Superior temporal gyrus (tissue), 1 donor: ENCODE measurements around the gene MDM4.
A peak's percentile ranks its signal among the peaks of the same experiment; 100 is the strongest.

ENCODE experiments used
- DNase-seq: peaks from one replicate; pipeline ENCODE4 v3.0.0-alpha.2; 2016; ENCODE audit errors: extremely low spot score

Gene MDM4

DNA sequence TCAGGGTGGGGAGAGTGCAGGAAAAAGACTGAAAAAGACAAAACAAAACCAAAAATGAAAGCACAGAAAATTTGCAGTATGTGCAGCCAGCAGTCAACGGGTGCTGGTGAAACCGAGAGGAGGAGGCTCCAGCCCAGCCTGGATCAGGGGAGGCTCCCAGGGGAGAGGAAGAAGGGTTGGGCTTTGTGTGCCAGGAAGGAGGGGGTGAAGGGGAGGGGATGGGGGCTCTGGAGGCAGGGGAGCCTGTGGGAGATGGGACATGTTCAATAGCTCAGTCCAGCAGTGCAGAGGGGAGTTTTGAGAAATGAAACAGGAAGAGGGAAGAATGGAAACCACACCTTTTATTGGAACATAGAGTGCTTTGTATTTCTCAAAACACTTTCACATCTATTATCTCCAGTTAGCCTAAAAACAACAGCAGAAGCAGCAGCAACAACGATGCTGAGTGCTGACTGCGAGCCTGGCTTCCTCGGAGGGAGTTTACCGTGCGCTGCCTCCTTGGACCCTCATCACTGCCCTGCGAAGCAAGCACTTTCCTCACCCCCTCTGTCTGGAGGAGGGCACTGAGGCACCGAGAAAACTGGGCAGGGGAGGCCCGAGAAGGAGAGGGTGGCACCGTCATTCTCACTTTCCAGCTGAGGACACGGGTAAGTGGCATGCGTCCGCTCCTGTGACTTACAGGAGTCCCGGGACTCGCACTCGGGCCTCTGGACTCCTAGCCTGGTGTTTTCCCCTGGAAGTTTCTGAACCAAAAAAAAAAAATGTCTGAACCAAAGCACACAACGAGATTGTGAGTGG lies 62.9 kb downstream of the MDM4 start:
- no peak for DNase-seq

DNA sequence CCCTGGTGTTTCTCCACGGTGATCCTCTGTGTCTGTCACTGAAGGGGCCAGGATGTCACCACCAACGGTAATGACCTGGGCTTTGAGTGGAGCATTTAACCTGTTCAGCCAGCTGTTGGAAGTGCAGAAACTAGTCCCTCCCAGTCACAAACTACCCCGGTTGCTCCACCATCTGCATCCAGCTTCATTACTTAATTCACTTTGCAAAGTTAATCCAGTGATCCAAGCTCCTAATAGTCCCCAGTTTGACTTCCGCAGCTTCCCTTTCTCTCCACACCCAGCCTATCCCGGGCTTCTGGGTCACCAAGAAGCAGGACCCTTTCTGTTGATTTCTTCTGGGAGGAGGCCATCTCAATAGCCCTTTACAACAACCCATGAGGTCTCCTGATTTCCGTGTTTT lies 63.5 kb downstream of the MDM4 start:
- no peak for DNase-seq

DNA sequence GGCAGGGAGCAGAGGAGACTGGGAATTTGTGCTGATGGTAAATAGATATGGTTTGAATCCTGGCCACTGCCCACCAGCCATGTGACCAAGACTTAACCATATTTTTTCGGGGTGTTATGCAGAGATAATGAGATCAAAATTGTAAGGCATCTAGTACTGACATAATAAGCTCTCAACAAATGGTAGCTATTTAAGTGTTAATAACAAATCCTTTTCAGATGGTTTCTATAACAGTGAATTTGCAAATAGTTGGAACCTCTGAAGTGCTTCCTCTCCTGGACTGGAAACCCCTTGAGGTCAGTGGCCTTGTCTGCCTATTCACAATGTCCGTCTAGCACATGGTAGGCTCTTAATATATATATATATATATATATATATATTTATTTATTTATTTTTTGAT lies 64.7 kb downstream of the MDM4 start:
- no peak for DNase-seq

DNA sequence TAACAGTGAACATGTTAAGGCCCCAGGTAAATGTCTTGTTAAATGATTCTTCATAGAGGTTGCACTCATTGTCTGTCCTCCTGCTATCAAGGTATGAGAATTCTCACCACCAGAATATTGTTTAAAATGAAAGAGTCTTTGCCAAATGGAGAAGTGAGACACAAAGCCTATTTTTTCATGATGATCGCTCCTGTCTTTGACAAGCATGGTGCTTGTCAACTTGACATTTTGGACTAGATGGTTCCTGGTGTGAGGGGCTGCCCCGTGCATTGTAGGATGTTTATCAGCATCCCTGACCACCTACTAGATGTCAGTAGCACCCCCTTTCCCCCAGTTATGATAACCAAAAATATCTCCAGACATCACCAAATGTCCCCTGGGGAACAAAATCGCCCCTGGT lies 65.6 kb downstream of the MDM4 start:
- DNase-seq = no peak

DNA sequence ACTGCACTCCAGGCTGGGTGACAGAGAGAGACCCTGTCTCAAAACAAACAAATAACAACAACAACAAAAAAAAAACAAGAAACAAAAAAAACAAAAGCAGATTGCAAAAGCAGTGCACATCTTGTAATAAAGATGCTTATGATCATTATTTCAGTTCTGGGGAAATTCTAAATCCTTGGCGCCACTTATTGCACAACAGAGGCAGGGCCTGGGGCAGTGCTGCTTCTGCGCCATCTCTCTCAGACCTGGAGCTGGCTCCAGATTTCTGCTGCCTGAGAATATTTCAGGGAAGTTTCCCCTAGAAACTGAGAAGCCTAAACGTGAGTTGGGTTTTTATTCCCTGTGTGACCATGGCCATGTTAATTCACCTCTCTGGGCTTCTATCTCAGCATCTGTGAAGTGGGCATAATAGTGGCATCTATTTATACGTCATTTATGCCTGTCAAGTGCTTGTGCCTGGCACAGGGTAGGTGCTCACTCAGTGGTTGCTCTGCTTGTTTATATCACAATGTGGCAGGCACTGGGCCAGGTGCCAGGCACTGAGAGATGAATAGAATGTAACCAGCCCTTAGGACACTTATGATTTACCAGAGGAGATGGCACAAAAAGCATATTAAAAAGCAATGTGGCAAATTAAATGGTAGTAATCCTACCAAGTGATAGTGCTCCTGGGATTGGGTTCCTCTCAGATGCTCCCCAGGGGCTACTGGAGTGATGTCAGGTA lies 67.9 kb downstream of the MDM4 start:
- peak; percentile 53 for DNase-seq

DNA sequence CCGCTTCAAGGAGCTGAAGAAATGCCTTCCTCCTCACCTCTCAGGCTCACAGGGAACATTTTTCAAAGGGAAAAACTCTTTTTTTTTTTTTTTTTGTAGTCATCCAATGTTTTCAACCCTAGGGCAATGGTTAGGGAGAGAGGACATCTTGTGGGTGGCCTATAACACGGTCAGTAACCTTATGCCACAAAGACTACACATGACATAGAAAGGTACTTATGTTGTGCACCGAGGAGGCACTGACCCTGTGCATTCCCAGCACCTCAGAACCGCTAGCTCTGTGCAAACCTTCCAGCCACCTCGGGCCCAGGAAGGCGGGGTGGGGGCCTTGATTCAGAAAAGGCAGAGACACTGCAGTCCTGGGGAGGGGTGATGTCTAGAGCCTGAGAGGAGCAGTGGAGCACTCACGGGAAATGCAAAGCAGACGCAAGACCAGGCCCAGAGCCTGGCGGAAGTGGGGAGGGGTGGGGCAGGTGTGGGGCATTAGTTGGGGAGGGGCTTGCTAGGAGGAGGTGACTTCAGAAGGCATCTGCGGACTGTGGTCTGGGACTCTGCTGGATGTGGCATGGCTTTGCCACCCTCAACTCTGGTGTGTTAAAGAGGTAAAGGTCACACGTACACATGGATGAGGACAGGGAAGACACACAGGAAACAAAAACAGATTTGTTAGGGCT lies 68.6 kb downstream of the MDM4 start:
- DNase-seq = no peak

DNA sequence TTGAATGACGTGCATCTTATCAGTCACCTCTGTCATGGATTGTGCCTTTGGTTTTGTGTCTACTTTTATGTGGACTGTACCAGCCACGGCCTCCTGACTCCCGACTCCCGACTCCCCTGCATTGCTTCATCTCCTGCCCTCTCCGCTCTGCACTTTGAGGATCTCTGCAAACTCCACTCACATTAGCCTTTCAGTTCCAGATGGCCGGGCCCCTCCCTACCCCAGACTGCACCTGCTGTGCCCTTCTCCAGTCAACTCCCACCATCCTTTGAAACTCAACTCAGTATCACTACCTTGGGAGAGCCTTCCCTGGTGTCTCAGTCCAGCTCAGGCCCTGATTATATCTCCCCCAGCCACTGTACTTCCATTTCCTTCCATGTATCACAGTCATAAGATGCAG lies 71.4 kb downstream of the MDM4 start:
- no peak for DNase-seq

DNA sequence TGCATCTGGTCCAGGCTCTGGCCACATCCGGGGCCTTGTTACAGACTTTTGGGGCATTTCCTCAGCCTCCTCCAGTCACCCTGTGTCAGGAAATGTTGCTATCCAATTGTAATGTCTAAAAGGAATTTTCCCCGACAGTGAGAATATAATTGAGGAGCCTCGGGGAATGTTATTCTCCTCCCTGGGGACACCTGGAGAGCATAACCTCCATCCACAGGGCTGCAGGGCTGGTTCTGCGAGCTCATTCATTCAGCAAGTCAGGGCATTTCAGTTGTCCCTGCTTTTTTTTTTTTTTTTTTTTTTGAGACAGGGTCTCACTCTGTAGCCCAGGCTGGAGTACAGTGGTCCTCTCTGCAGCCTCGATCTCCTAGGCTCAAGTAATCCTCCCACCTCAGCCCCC lies 72.6 kb downstream of the MDM4 start:
- no peak for DNase-seq

DNA sequence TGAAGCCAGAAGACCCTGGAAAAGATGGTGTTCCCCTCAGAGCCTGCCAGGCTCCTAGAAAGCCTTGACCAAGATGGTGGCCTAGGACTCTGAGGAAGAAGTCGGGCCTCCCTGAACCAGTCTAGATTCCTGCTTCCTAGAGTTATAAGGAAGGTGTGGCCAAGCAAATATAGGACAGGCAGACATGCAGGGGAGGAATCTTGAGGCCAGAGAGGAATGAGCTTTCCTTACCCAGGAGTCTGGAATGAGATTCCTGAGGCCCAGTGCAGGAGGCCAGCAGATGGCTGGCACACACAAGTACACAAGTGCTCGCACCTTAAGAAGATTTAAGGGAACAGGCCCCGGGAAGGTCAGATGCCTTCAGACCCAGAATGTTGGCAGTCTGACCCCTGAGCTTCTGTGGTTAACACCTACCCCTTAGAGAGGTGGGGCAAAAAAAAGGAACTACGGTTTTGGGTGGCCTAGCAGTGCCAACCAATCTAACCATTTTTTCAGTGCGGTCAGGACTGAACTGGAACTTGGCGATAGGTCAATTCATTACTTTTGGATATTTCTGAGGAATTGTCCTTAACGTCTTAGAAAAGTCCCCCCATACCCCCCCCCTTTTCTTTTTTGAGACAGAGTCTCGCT lies 73.3 kb downstream of the MDM4 start:
- DNase-seq = no peak

DNA sequence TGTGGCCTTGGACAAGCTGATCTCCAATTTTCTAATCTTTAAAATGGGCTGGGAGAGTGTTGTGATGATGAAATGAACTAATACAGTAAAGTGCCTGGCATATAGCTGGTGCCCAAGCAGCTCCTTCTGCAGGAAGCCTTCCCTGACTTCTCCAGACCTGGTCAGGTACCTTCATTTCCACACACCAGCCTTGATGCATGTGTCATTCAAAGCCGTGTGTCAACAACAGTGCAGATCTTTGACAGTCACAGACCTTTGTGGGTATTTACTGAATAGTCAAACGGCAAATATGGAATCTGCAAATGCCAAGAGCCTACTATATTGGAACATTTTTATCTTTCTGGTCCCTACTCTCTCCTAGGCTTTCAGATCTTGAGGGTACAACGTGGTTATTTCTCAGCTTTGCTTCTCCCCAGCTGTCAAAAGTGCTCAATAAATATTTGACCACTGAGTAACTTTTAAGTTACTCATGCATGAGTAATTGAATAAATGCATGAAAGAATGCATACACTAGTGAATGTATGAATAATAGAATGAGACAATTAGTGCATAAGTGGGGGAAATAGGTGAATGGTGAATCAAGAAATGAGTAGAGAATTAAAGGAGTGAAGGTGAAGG lies 75.4 kb downstream of the MDM4 start:
- DNase-seq = no peak

DNA sequence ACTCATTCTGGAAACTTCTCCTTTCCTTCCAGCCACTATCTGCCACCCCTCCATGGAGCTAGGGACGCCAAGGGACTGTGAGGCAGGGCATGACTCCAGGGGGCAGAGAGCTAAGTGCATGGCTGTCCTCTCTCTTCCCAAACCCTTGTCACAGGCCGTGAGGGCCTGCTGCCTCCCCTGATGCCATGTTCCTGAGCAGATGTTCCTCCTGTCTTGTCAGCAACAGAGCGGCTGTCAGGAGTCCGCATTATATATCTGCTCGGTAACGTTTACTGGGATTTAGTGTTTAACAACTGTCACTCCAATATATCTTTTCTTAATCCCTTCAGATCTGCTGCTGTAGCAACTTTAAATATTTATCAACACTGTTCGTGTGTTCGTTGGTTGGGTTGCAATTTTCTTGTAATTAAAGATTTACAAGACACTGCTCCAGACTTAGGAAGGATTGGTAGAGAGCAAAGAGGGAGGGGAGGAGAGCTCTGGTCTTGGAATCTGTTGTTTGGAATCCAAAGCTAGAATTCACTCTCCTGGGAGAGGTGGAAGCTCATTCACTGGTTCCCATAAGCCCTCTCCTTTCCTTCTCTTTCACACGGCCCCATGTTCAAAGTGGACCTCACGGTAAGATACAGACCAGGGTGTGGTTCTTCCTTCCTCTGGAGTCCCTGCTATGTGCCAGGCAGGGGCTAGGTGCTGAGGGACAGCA lies 76.2 kb downstream of the MDM4 start:
- no peak for DNase-seq

DNA sequence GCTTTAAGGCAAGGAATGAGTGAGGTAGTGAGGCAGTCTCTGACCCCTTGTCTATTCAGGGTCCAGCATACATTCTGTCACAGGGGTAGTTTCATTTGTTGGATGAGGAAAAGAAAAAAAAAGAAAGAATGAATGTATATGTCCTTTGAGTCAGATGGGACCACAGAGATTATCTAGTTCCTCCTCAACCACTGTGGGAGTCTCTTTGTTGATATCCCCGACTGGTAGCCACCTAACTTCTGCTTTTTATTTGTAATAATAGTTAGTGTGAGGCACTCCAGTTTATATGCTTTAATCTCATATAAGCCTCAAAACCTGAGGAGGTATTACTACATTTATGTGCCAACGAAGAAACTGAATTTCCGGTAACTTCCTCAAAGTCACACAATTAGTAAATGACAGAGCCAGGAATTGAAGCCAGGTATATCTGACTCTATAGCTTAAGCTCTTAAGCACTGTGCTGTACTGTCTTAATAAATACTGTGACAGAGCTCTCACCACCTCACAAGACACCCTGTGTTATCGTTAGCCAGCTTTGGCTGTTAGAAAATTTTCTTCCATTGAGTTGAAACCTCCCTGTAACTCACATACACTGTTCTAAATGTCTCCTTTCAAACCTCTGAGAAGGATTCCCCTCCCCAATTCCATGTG lies 82.2 kb downstream of the MDM4 start:
- DNase-seq = no peak

DNA sequence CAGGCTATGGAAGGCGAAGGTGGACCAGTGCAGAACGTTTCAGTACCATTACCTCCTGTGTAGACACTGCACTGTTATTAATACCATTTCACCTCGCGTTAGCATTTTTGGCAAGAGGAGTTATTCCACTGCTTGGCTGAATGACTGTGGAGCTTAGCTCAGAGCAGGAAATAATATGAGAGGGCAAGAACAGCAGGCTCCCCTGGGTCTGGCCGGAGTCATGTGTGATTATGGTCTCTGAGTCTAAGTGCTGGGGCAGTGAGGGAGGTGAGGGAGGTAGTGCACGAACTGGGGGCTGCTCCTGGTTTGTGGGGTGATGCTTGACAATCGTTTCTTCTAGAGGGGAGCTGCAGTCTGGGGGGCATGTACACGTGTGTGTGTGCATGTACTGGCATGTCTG lies 82.9 kb downstream of the MDM4 start:
- DNase-seq = no peak

DNA sequence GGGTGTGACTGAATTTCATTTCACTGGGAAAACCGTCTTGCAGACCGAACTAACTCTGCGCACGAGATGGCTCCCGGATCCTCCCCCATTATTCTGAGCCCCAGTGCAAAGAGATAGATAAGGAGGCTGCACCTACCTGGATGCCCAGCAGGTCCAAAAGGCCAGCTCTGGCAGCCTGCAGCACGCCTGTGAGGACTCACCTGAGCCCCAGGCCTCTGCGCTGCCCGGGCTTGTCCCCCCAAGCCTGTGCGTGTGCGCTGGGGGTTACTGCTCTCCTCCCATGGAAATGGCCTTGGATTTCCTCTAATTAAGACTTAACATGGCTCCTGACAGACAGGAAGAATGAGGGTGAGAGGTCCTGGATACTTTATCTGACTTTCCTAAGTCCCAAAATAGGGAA lies 83.4 kb downstream of the MDM4 start:
- DNase-seq = no peak

DNA sequence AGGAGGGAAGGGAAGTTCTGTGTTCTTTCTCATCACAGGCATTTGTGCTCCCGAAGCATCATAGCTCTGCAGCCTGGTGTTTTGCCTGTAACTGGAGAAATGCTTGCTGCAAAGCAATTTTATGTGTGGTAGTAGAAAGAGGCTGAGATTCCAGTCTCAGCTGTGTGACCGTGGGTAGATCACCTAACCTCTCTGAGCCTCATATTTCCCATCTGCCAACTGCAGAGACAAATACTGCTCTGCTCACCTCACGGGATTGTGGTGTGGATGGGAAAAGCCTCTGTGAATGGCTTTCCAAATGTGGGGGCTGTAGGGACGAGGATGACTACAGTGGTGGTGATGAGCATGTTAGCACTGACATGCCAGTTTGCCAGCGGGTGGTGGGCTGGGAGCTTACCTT lies 84.0 kb downstream of the MDM4 start:
- DNase-seq = no peak

DNA sequence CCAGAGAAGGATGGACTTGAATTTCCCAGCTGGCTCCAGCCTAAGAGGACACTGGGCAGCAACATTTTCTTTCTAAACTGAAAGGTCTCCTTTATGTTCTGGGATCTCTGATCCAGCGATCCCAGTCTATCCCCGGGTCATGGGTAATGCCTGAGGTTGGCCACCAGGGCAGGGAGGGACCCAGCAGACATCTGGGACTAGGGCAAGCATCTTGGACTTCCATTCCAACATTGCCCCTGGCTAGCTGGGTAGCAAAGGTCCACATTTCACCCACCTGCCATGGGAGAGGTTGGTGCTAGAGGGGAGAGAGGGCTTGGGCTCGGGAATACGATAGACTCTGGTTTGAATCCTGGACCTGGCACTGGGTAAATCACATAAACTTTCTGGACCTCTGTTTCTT lies 84.8 kb downstream of the MDM4 start:
- DNase-seq = no peak

DNA sequence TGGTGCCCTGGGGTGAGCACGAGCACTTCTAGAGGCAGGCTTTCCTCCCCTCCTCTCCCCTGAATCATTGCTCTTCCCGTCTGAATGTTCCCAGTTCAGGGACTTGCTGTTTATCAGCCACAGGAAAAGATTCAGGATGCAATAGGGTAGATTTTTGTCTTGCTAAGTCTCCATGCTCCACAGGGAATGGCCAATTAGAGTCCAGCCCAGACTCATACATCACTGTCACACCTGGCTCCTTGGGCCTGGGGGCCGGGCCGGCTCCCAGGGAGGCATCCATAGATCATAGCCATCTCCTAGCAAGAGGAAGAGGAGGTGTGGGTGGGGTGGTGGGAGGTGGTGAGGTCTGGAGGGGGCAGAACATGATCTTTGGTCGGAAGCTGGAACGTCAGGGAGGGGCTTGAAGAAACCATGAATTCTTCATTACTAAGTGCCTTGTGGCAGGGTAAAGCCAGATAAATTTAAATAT lies 85.9 kb downstream of the MDM4 start:
- DNase-seq = no peak

DNA sequence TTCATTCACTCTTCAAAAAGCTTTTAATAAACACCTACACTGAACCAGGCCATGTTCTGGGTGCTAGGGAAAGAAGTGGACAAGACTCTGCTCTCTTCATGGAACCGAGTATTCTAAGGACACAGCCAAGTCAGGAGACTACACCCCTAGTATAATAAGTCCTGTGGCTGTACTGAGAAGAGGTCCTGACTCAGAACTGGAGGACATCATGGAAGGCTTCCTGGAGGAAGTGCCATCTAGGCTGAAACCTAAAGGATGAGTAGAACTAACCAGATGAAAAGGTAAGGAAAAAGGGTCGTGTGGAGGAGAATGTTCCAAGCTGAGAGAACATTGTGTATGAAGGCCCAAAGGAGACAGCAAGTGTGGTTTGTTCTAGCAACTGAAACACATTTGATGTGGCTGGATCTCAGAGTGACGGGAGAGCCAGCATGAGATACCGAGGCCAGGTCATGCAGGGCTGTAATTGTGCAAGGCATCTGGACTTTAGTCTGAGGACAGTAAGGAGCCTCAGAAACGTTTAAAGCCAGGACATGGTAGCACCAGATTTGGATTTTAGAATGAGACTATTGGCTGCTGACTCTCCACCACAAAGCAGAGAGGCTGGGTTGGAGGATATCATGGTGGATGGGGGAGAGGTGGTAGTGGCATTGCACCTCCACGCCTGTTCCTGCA lies 86.8 kb downstream of the MDM4 start:
- no peak for DNase-seq

DNA sequence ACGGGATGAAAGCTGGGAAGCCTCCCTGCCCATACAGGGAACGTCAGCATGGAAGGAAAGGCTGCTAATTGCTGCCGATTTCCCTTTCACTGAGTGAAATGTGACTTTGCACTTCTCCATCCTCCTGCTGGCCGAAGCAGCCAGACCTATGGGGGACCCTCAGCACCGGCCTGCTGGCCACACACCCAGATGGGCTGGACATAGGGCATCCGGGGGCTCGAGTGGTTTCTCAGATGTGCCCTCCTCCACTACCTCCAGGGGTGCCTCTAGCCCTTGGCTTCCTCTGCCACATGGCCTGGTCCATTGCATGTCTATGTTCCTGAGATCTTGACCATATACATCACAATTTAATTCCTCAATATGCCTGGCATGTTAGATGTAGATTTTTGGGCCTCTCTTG lies 89.6 kb downstream of the MDM4 start:
- no peak for DNase-seq
